Measurements from ENCODE around the gene SNAI3.

SNAI3 gene

DNA sequence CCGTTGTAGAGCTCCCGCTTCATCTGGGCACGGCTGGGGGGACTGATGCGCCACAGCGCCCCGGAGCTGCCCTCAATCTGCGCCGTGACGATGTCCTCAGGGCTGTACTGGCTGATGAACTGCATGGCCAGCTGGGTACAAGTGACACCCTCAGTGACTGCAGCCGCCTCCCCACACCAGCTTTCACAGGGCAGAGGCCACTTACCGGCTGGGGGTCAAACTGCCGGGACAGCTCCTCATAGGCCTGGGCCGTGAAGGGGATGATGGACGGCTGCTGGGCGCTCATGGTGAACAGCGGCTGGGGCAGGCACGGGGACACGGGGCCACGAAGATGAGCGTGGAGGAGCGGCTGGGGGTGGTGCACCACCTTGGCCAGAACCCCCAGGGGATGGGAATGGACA lies 30.3 kb upstream of the SNAI3 start:
- no peaks in the 10 kb centered on the region for H3K9me3 ChIP-seq (ENCODE audit: insufficient read depth, low read depth, low read length)
- H3K9me2 ChIP-seq (replicated peaks; ENCODE audit: low read depth, low read length) = no peaks in the 10 kb centered on the region
- TF ChIP-seq, protein P1, sequence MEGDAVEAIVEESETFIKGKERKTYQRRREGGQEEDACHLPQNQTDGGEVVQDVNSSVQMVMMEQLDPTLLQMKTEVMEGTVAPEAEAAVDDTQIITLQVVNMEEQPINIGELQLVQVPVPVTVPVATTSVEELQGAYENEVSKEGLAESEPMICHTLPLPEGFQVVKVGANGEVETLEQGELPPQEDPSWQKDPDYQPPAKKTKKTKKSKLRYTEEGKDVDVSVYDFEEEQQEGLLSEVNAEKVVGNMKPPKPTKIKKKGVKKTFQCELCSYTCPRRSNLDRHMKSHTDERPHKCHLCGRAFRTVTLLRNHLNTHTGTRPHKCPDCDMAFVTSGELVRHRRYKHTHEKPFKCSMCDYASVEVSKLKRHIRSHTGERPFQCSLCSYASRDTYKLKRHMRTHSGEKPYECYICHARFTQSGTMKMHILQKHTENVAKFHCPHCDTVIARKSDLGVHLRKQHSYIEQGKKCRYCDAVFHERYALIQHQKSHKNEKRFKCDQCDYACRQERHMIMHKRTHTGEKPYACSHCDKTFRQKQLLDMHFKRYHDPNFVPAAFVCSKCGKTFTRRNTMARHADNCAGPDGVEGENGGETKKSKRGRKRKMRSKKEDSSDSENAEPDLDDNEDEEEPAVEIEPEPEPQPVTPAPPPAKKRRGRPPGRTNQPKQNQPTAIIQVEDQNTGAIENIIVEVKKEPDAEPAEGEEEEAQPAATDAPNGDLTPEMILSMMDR (conservative IDR thresholded peaks at IDR 0.05; ENCODE audit: low read length) = no peak
- TF ChIP-seq EZH2phosphoT487 (IDR thresholded peaks at IDR 0.05; ENCODE audit: borderline replicate concordance) = no peak
- no peaks in the 10 kb centered on the region for H3F3A ChIP-seq (ENCODE audit: low read depth)
- H3K9ac ChIP-seq (ENCODE audit: low read depth, low read length, poor library complexity, severe bottlenecking) = no peak overlapping the region
- no peaks in the 10 kb centered on the region for H4K20me1 ChIP-seq (ENCODE audit: insufficient read depth, low read length, poor library complexity, severe bottlenecking)
- no peaks in the 10 kb centered on the region for H3K4me1 ChIP-seq (ENCODE audit: insufficient read depth, low read length, poor library complexity, severe bottlenecking)
- no peak overlapping the region for H3K4me2 ChIP-seq (ENCODE audit: low read depth, low read length, poor library complexity, severe bottlenecking)
- H3K27me3 ChIP-seq (ENCODE audit: insufficient read depth, low read length, poor library complexity, severe bottlenecking) = no peaks in the 10 kb centered on the region
- no peaks in the 10 kb centered on the region for H3K79me2 ChIP-seq (ENCODE audit: insufficient read depth, low read length)
- peaks cover 39% of the 10 kb centered on the region; the same call in 1 of the 2 replicates for H3K36me3 ChIP-seq (ENCODE audit: insufficient read depth, low read length)
- H3K4me3 ChIP-seq (ENCODE audit: low read length, poor library complexity, severe bottlenecking) = no peak overlapping the region
- H2AFZ ChIP-seq (ENCODE audit: low read length) = no peak overlapping the region

DNA sequence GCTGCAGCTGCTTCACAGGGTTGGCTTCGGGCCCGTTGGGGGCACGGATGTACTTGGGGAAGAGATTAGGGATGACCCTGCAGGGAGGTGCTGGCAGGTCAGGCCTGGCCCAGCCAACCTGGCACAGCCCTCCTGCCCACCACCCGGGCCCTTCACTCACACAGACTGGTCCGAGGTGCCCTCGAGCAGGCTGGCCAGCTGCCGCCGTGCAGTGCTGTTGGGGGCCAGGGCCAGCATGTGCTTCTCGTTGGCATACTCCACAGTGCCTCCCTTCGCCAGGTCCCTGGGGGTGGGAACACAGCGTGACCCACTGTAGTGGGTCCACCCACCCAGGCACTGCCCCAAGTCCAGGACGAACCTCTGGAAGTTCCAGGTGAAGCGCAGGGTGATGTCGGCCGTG lies 29.9 kb upstream of the SNAI3 start:
- H3K9me3 ChIP-seq (ENCODE audit: insufficient read depth, low read depth, low read length) = no peaks in the 10 kb centered on the region
- H3K4me1 ChIP-seq (ENCODE audit: insufficient read depth, low read length, poor library complexity, severe bottlenecking) = no peaks in the 10 kb centered on the region
- no peaks in the 10 kb centered on the region for H3K79me2 ChIP-seq (ENCODE audit: insufficient read depth, low read length)
- H3K4me2 ChIP-seq (ENCODE audit: low read depth, low read length, poor library complexity, severe bottlenecking) = no peak overlapping the region
- H4K20me1 ChIP-seq (ENCODE audit: insufficient read depth, low read length, poor library complexity, severe bottlenecking) = no peaks in the 10 kb centered on the region
- no peak overlapping the region for H3K4me3 ChIP-seq (ENCODE audit: low read length, poor library complexity, severe bottlenecking)
- H3F3A ChIP-seq (ENCODE audit: low read depth) = no peaks in the 10 kb centered on the region
- H2AFZ ChIP-seq (ENCODE audit: low read length) = no peak overlapping the region
- H3K36me3 ChIP-seq (ENCODE audit: insufficient read depth, low read length) = peaks cover 36% of the 10 kb centered on the region; the same call in 1 of the 2 replicates
- TF ChIP-seq EZH2phosphoT487 (IDR thresholded peaks at IDR 0.05; ENCODE audit: borderline replicate concordance) = no peak
- TF ChIP-seq, protein P1 (conservative IDR thresholded peaks at IDR 0.05; ENCODE audit: low read length) = no peak
- H3K27me3 ChIP-seq (ENCODE audit: insufficient read depth, low read length, poor library complexity, severe bottlenecking) = no peaks in the 10 kb centered on the region
- H3K9ac ChIP-seq (ENCODE audit: low read depth, low read length, poor library complexity, severe bottlenecking) = no peak overlapping the region
- no peaks in the 10 kb centered on the region for H3K9me2 ChIP-seq (replicated peaks; ENCODE audit: low read depth, low read length)

DNA sequence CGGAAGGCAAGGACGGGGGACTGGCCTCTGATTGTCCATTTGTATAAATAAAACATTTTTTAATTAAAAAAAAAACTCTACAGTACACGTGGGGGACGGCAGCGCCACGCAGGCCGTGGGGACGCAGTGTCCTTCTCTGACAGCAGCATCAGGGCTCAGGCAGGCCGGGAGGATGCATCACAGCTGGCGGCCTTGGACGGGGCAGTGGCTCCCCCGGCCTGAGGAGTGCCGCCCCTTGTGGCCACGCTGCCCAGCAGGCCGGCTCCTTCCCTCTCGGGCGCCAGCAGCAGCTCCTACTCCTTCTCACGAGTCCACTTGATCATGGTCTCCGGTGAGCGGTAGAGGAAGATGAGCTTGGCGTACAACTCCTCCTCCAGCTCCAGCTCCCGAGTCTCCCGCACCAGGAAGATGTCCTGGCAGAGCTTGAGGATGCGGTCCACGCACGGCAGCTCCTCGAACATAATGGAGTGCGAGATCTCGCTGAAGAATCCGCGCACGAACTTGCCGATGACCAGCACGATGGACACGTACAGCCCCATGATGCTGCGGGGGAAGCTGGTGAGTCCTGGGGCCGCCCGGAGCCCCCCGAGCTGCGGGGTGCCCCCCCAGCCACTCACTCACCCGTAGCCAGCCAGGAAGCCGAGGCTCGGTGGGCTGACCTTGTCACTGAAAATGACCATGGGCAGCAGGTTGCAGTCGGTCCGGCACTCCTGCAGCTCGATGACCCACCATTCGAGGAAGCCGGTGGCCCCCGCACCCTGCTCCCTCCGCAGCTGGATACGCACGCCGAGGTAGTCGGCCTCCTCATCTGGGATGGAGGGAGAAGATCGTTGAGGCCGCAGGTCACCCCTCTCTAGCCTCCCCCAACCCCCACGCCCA lies 29.2 kb upstream of the SNAI3 start:
- TF ChIP-seq, protein P1 (conservative IDR thresholded peaks at IDR 0.05; ENCODE audit: low read length) = no peak
- no peak for TF ChIP-seq EZH2phosphoT487 (IDR thresholded peaks at IDR 0.05; ENCODE audit: borderline replicate concordance)
- no peak overlapping the region for H3K4me3 ChIP-seq (ENCODE audit: low read length, poor library complexity, severe bottlenecking)
- no peaks in the 10 kb centered on the region for H4K20me1 ChIP-seq (ENCODE audit: insufficient read depth, low read length, poor library complexity, severe bottlenecking)
- H3K9me3 ChIP-seq (ENCODE audit: insufficient read depth, low read depth, low read length) = no peaks in the 10 kb centered on the region
- H3F3A ChIP-seq (ENCODE audit: low read depth) = no peaks in the 10 kb centered on the region
- H3K4me2 ChIP-seq (ENCODE audit: low read depth, low read length, poor library complexity, severe bottlenecking) = no peak overlapping the region
- H3K27me3 ChIP-seq (ENCODE audit: insufficient read depth, low read length, poor library complexity, severe bottlenecking) = no peaks in the 10 kb centered on the region
- no peaks in the 10 kb centered on the region for H3K79me2 ChIP-seq (ENCODE audit: insufficient read depth, low read length)
- peaks cover 31% of the 10 kb centered on the region; the same call in 1 of the 2 replicates for H3K36me3 ChIP-seq (ENCODE audit: insufficient read depth, low read length)
- H3K4me1 ChIP-seq (ENCODE audit: insufficient read depth, low read length, poor library complexity, severe bottlenecking) = no peaks in the 10 kb centered on the region
- no peak overlapping the region for H3K9ac ChIP-seq (ENCODE audit: low read depth, low read length, poor library complexity, severe bottlenecking)
- no peak overlapping the region for H2AFZ ChIP-seq (ENCODE audit: low read length)
- H3K9me2 ChIP-seq (replicated peaks; ENCODE audit: low read depth, low read length) = no peaks in the 10 kb centered on the region
